Vagina (tissue), 2 donors: ENCODE measurements around the gene VAMP2.

ENCODE experiments used
- CTCF ChIP-seq, 3 experiments: fragments of 450-650 bp in 2 of 3; fragments of 200-600 bp in 1 of 3; sonication (generic) in 1 of 3; IDR thresholded peaks; one replicate each; pipeline ENCODE4 v1.5.1; 2017 to 2019; ENCODE audit warnings: antibody characterized with exemption in 3 of 3, mild to moderate bottlenecking in 2 of 3, moderate library complexity in 2 of 3
- POLR2A ChIP-seq, 2 donors: fragments of 450-650 bp; IDR thresholded peaks; one replicate each; pipeline ENCODE4 v1.6.1; 2017; ENCODE audit warnings: antibody characterized with exemption in 2 of 2, mild to moderate bottlenecking in 2 of 2, moderate library complexity in 2 of 2
- POLR2AphosphoS5 ChIP-seq, 2 donors: sonication (generic); formaldehyde crosslinking; IDR thresholded peaks; one replicate each; pipeline ENCODE4 v1.9.0; 2017; ENCODE audit warnings: antibody characterized with exemption in 2 of 2, mild to moderate bottlenecking in 2 of 2, low read depth in 1 of 2; ENCODE audit not compliant: insufficient read depth in 1 of 2

GRCh38 chr17:8152112-8152775, 10.5 kb downstream of the VAMP2 start, which contains the start of gene PER1:
- TF ChIP-seq POLR2AphosphoS5 (IDR thresholded peaks at IDR 0.05; ENCODE audit: insufficient read depth in 1 of 2, low read depth in 1 of 2) = peak; percentile 95 to 100
- no peak for TF ChIP-seq CTCF (IDR thresholded peaks at IDR 0.05)
- peak; percentile 39 to 98 for TF ChIP-seq POLR2A (IDR thresholded peaks at IDR 0.05)
